Ishikawa (cell line): ENCODE data around the gene CXCL14.

Source experiments
- CEBPB ChIP-seq: IDR thresholded peaks from 2 replicates; pipeline ENCODE4 v1.6.1; 2012
- CREB1 ChIP-seq: IDR thresholded peaks from 2 replicates; pipeline ENCODE4 v1.6.1; 2012; ENCODE audit warnings: low read depth
- EGR1 ChIP-seq: IDR thresholded peaks from 2 replicates; pipeline ENCODE4 v1.6.1; 2012
- EP300 ChIP-seq: IDR thresholded peaks from 2 replicates; pipeline ENCODE4 v1.6.1; 2012; ENCODE audit warnings: borderline replicate concordance
- FOXM1 ChIP-seq: IDR thresholded peaks from 2 replicates; pipeline ENCODE4 v1.6.1; 2012; ENCODE audit warnings: low read depth, borderline replicate concordance
- MAX ChIP-seq: IDR thresholded peaks from 2 replicates; pipeline ENCODE4 v1.6.1; 2012
- NFIC ChIP-seq: IDR thresholded peaks from 2 replicates; pipeline ENCODE4 v1.6.1; 2012
- RAD21 ChIP-seq: IDR thresholded peaks from 2 replicates; pipeline ENCODE4 v1.6.1; 2012; ENCODE audit warnings: low read depth
- REST ChIP-seq: IDR thresholded peaks from 2 replicates; pipeline ENCODE4 v1.6.1; 2012; ENCODE audit warnings: low read depth, mild to moderate bottlenecking
- TAF1 ChIP-seq: IDR thresholded peaks from 2 replicates; pipeline ENCODE4 v1.6.1; 2012; ENCODE audit warnings: low read depth, mild to moderate bottlenecking
- TCF12 ChIP-seq: IDR thresholded peaks from 2 replicates; pipeline ENCODE4 v1.6.1; 2012; ENCODE audit warnings: low read depth
- TEAD4 ChIP-seq: IDR thresholded peaks from 2 replicates; pipeline ENCODE4 v1.6.1; 2012
- USF1 ChIP-seq: IDR thresholded peaks from 2 replicates; pipeline ENCODE4 v1.6.1; 2012
- YY1 ChIP-seq: IDR thresholded peaks from 2 replicates; pipeline ENCODE4 v1.6.1; 2012; ENCODE audit warnings: low read depth
- ZBTB7A ChIP-seq: IDR thresholded peaks from 2 replicates; pipeline ENCODE4 v1.6.1; 2012; ENCODE audit warnings: low read depth

Gene CXCL14

GRCh38 chr5:135609981-135610380, 31.2 kb upstream of the CXCL14 start:
- no peak for TF ChIP-seq TAF1
- TF ChIP-seq TCF12 = no peak
- TF ChIP-seq ZBTB7A = no peak

GRCh38 chr5:135608761-135609443, 30.1 kb upstream of the CXCL14 start:
- TF ChIP-seq RAD21 (no peak), EGR1 (no peak), CREB1 (no peak), EP300 (no peak), TAF1 (no peak)

GRCh38 chr5:135608361-135608760, 29.6 kb upstream of the CXCL14 start:
- TF ChIP-seq REST = no peak
- TF ChIP-seq CREB1 = no peak
- TF ChIP-seq RAD21 = no peak
- no peak for TF ChIP-seq TCF12
- TF ChIP-seq TEAD4 = no peak
- no peak for TF ChIP-seq FOXM1
- TF ChIP-seq YY1 = no peak
- TF ChIP-seq USF1 = no peak
- TF ChIP-seq MAX = no peak
- no peak for TF ChIP-seq TAF1
- TF ChIP-seq EP300 = no peak
- TF ChIP-seq ZBTB7A = no peak
- no peak for TF ChIP-seq EGR1
- TF ChIP-seq NFIC = no peak
- TF ChIP-seq CEBPB = no peak

GRCh38 chr5:135606431-135606830, 27.6 kb upstream of the CXCL14 start:
- no peak for TF ChIP-seq CEBPB
- no peak for TF ChIP-seq TEAD4
- no peak for TF ChIP-seq REST
- no peak for TF ChIP-seq TAF1
- no peak for TF ChIP-seq MAX
- no peak for TF ChIP-seq FOXM1
- TF ChIP-seq ZBTB7A = no peak
- no peak for TF ChIP-seq YY1
- no peak for TF ChIP-seq NFIC
- no peak for TF ChIP-seq EP300
- TF ChIP-seq RAD21 = no peak
- TF ChIP-seq USF1 = no peak

GRCh38 chr5:135605221-135605620, 26.4 kb upstream of the CXCL14 start:
- no peak for TF ChIP-seq REST
- TF ChIP-seq TCF12 = no peak
- TF ChIP-seq CEBPB = no peak
